Activated naive CD4-positive, alpha-beta T cell treated with anti-CD3 and anti-CD28 coated beads, Interleukin-2, amount 50 U/mL, for 24 hours (primary cell): ENCODE results near the gene CFAP65.

Experiments used
- H3K27ac Mint-ChIP-seq: one replicate; pipeline ENCODE4 v1.8.0; 2021; ENCODE audit warnings: mild to moderate bottlenecking, mixed read lengths
- H3K27me3 Mint-ChIP-seq: one replicate; pipeline ENCODE4 v1.8.0; 2021; ENCODE audit warnings: mixed read lengths
- H3K36me3 Mint-ChIP-seq: one replicate; pipeline ENCODE4 v1.8.0; 2021; ENCODE audit warnings: mixed read lengths
- H3K4me1 Mint-ChIP-seq: one replicate; pipeline ENCODE4 v1.8.0; 2021; ENCODE audit warnings: mixed read lengths
- H3K4me3 Mint-ChIP-seq: one replicate; pipeline ENCODE4 v1.8.0; 2021; ENCODE audit warnings: mild to moderate bottlenecking, mixed read lengths
- H3K9me3 Mint-ChIP-seq: one replicate; pipeline ENCODE4 v1.8.0; 2021; ENCODE audit warnings: mixed read lengths

Gene CFAP65, protein sequence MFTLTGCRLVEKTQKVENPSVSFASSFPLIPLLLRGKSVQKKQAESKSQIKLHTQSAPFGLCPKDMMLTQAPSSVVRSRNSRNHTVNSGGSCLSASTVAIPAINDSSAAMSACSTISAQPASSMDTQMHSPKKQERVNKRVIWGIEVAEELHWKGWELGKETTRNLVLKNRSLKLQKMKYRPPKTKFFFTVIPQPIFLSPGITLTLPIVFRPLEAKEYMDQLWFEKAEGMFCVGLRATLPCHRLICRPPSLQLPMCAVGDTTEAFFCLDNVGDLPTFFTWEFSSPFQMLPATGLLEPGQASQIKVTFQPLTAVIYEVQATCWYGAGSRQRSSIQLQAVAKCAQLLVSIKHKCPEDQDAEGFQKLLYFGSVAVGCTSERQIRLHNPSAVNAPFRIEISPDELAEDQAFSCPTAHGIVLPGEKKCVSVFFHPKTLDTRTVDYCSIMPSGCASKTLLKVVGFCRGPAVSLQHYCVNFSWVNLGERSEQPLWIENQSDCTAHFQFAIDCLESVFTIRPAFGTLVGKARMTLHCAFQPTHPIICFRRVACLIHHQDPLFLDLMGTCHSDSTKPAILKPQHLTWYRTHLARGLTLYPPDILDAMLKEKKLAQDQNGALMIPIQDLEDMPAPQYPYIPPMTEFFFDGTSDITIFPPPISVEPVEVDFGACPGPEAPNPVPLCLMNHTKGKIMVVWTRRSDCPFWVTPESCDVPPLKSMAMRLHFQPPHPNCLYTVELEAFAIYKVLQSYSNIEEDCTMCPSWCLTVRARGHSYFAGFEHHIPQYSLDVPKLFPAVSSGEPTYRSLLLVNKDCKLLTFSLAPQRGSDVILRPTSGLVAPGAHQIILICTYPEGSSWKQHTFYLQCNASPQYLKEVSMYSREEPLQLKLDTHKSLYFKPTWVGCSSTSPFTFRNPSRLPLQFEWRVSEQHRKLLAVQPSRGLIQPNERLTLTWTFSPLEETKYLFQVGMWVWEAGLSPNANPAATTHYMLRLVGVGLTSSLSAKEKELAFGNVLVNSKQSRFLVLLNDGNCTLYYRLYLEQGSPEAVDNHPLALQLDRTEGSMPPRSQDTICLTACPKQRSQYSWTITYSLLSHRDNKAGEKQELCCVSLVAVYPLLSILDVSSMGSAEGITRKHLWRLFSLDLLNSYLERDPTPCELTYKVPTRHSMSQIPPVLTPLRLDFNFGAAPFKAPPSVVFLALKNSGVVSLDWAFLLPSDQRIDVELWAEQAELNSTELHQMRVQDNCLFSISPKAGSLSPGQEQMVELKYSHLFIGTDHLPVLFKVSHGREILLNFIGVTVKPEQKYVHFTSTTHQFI (N-terminal part only)

DNA sequence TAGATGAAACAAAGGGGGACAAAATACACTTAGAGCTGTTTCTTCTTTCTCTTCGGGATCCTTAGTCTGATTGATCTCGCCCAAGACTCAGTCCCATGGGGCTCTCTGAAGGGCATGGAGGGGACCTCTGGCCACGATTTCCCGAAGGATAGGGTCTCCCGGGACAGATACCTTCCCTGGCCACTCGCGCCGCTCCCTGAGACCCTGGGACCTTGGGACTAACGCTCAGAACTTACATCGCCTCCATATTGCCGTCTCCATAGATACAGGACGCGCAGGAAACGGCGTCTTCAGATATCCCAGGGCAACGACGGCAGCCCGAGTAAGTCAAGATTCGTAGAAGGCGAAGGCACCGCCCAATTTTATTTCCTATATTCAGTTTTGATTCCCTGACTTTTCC lies at the start of gene CFAP65:
Gene CFAP65 (minus strand): TSS at position 265 of the 400 bp plus-strand sequence. CDS start 2,468 bp downstream, outside the sequence.
- Mint-ChIP-seq H3K4me1 (peaks cover 12% of the 10 kb centered on the region), H3K36me3 (no peaks in the 10 kb centered on the region), H3K27ac (peak within 1 kb of the TSS; percentile 59), H3K9me3 (no peaks in the 10 kb centered on the region), H3K4me3 (peak within 1 kb of the TSS; percentile 77), H3K27me3 (peaks cover 45% of the 10 kb centered on the region)

DNA sequence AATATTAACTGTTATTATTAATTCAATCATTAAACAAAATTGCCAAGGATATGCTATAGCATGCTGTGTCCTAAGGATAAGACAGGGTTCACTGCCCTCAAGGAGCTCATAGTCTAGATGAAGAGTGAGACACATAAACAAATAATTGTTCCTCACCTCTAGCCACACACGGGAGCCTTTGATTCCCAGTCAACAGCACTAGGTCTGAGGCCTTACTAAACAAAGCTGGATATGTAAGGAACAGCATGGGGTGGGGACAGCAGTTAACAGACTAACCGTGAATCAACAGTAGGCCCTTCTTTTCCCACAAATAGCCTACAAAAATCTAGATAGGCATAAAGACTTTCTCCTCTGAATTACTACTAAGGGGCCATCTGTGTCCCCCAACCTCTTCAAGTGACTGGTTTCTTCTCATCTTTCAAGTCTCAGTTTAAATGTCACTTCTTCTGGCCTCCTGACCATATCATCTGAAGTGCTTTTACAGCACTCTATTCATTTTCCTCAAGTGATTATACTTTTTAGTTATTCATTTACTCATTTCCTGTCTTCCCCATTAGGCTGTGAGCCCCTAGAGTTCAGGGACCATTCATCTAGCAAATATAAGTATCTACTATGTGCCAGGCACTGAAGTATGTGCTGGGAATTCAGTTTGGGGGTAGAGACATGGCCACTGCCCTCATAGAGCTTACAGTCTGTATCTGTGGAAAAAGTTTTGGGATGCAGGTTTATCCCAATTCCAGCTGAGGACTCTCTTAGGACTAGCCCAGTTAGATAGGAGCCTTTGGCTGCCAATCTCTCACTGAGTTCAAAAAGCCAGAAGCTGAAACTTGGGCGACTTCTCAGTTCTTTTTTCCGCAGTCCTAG lies 49.4 kb upstream of the CFAP65 start:
- H3K27ac Mint-ChIP-seq = no peak overlapping the region
- peaks cover 8% of the 10 kb centered on the region for H3K36me3 Mint-ChIP-seq
- H3K4me3 Mint-ChIP-seq = no peak overlapping the region
- no peaks in the 10 kb centered on the region for H3K9me3 Mint-ChIP-seq
- H3K27me3 Mint-ChIP-seq = no peaks in the 10 kb centered on the region
- peaks cover 11% of the 10 kb centered on the region for H3K4me1 Mint-ChIP-seq

DNA sequence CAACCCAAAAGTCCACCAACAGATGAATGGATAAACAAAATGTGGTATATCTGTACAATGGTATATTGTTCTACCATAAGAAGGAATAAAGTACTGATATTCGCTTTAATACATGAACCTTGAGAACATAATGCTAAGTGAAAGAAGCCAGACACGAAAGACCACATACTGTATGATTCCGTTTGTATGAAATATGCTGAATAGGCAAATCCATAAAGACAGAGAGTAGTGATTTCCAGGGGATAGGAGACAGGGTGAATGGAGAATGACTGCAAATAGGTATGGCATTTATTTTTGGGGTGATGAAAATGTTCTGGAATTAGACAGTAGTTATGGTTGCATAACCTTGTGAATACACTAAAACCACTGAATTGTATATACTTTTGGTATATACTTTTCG lies 48.0 kb upstream of the CFAP65 start:
- Mint-ChIP-seq H3K4me1 (peaks cover 21% of the 10 kb centered on the region), H3K36me3 (peaks cover 10% of the 10 kb centered on the region), H3K27me3 (no peaks in the 10 kb centered on the region), H3K4me3 (no peak overlapping the region), H3K27ac (no peak overlapping the region), H3K9me3 (no peaks in the 10 kb centered on the region)

DNA sequence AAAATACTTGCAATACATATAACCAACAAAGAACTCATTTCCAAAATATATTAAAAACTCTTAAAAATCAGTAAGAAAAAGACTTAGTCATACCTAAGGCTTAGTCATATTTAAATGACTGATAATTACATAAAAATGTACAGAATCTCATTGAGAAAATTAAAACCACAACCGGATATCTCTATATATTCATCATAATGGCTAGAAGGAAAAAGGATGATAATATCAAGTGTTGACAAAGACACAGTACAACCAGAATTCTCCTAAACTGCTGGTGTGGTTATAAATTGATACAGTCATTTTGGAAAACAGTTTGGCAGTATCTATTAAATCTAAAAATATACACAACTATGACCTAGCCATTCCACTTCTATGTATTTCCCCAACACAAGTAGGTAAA lies 46.5 kb upstream of the CFAP65 start:
- Mint-ChIP-seq H3K4me1 (peaks cover 21% of the 10 kb centered on the region), H3K27ac (no peak overlapping the region), H3K27me3 (no peaks in the 10 kb centered on the region), H3K36me3 (peaks cover 6% of the 10 kb centered on the region), H3K9me3 (no peaks in the 10 kb centered on the region), H3K4me3 (no peak overlapping the region)

DNA sequence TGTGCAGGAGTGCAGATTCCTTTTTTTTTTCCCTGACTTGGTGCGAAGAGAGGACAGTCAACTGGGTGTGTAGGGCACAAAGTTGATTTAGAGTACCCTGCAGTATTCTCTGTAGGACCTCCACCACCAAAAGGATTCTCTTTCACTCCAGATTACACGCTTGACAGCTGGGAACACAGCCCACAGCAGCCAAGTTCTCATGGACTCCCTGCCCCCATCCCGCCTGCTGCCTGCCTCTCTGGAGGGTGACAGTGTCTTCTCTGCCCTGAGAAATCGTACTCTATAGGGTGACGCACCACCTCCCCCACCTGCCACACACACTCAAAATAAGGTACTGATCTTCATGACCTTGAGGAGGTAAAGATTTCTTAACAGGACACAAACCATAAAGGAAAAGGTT lies 46.0 kb upstream of the CFAP65 start:
- Mint-ChIP-seq H3K4me1 (peaks cover 21% of the 10 kb centered on the region), H3K9me3 (no peaks in the 10 kb centered on the region), H3K4me3 (no peak overlapping the region), H3K36me3 (peaks cover 5% of the 10 kb centered on the region), H3K27me3 (no peaks in the 10 kb centered on the region), H3K27ac (no peak overlapping the region)

DNA sequence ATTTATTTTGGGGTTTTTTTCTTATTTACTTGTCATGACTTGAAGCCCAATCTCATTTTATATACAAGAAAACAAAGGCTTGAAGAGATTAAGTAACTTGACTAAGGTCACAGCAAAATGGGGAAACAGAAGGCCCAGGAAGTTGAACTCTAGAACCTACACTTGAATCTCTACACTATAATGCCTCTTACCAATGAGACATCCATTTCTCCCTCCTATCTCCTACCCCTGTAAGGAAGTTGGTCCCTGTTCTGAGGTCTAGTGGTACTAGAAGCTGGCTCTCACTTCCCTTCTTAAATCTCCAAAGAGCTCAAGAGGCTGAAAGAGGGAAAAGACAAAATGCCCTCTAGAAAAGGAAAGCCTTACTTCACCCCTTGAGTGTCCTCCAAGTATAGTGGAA lies 44.9 kb upstream of the CFAP65 start:
- Mint-ChIP-seq H3K27me3 (no peaks in the 10 kb centered on the region), H3K4me3 (no peak overlapping the region), H3K4me1 (peaks cover 21% of the 10 kb centered on the region), H3K27ac (no peak overlapping the region), H3K9me3 (no peaks in the 10 kb centered on the region), H3K36me3 (peaks cover 5% of the 10 kb centered on the region)

DNA sequence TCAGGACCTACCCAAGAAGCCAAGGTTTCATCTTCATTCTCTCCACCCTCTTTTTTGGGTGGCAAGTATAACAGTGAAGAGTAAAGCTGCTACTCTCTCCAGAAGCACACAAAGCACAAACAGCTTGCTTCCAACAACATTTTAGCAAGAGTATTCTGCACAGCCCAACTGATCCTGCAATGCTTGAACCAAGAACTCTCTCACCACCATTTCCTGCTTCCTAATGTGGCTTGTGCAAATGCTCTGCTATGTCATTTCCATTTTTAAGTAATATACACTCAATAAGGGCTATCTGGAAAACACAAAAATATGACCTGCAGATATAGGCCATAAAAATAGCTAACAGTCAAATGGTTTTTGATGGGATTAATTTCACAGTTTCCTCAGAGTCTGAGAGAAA lies 43.5 kb upstream of the CFAP65 start:
- Mint-ChIP-seq H3K4me3 (no peak overlapping the region), H3K36me3 (peaks cover 5% of the 10 kb centered on the region), H3K4me1 (peaks cover 21% of the 10 kb centered on the region), H3K27ac (no peak overlapping the region), H3K27me3 (no peaks in the 10 kb centered on the region), H3K9me3 (no peaks in the 10 kb centered on the region)

DNA sequence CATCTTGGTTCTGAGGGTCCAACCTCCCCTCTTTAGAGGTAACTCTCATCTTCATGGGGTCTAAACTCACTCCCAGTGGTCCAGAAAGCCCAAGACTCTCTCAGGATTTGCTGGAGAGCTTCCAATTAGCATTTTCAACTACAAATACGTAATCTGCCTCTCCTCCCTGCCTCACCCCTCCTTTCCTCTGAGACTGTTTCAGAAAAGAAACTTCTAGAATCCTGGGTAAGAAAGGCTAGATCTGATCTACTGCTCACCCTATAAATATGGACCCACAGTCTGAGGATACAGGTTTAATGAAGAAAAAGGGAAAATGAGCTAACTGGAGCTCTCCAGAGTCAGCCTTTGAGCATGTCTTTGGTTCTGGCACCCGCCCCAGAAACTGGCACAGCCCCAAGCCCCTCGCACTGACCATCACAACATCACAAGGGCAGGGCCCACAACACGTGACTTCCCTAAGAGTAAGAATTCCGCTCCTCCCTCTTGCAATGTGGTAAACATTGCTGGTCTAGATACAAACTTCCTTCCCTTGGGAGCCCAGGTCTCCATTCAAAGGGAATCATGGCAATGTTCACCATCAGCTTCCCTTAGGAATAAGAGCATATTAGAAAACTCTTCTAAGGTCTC lies 41.1 kb upstream of the CFAP65 start:
- Mint-ChIP-seq H3K9me3 (no peaks in the 10 kb centered on the region), H3K4me1 (peaks cover 18% of the 10 kb centered on the region), H3K4me3 (no peak overlapping the region), H3K27me3 (no peaks in the 10 kb centered on the region), H3K27ac (no peak overlapping the region), H3K36me3 (peaks cover 6% of the 10 kb centered on the region)

DNA sequence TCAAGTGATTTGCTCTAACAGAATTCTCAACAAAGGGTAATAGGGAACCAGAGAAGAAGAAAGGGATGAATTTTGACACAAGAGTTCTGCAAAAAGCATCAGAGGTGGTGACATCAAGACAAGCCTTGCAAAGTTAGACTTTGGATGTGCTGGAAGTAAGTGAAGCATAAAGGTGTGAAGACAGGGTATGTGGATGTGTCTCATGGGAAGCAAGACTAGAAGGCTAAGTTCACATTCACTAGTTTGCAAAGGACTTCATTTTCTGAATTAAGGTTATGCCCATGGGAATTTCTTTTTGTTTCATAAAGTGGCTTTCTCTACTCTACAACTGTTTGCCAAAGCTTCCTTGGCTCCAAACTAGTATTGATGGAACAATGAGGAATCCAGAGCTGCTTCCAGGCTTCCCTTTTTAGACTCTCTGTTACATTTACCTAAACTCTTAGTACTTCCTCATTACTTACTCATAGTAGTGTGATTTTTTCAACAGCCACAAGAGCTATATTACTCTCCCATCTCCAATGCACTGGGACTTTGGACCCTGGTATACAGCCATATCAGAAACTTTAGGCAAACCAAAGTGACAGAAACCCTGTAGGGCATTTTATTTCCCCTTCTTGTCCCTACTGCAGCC lies 40.5 kb upstream of the CFAP65 start:
- Mint-ChIP-seq H3K27ac (no peak overlapping the region), H3K27me3 (no peaks in the 10 kb centered on the region), H3K4me1 (peaks cover 16% of the 10 kb centered on the region), H3K4me3 (no peak overlapping the region), H3K9me3 (no peaks in the 10 kb centered on the region), H3K36me3 (peaks cover 8% of the 10 kb centered on the region)

DNA sequence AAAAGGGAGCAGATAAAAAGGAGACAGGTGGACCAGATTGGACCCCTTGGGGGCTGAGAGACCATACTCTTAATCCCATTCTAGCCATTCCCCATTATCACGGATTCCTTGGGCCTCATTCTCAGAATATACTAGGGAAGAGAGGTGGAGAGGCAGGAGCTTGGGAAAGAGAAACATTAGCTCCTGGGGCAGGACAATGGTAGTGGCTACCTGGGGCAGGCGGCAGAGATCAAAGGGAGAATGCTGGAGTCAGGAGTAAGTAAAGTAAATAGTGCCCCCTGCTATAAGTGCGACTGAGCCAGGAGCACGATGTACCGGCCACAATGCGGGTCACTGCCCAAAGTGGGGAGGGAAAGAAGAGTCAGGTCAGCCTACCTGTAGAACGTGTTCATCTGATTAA lies 39.8 kb upstream of the CFAP65 start:
- H3K36me3 Mint-ChIP-seq = peaks cover 8% of the 10 kb centered on the region
- H3K4me3 Mint-ChIP-seq = no peak overlapping the region
- no peak overlapping the region for H3K27ac Mint-ChIP-seq
- no peaks in the 10 kb centered on the region for H3K9me3 Mint-ChIP-seq
- peaks cover 11% of the 10 kb centered on the region for H3K4me1 Mint-ChIP-seq
- no peaks in the 10 kb centered on the region for H3K27me3 Mint-ChIP-seq

DNA sequence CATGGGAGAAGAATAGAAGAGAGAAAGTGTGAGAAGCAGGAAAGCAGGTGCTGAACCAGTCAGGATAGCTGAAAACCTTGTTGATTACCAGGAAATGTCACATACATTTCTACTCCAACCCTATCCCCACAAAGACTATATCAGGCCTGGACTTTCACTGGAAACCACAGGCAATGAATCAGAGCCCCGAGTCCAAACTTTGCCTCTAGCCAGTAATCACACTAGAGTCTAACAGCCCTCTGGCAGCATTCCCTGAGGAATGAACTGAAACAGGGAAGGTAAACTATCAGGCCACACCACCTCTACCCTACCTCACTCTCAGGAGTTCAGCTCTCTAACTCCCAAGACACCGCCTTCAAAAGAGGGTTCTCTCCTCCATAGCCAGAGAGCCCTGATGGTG lies 38.1 kb upstream of the CFAP65 start:
- H3K9me3 Mint-ChIP-seq = no peaks in the 10 kb centered on the region
- H3K4me3 Mint-ChIP-seq = no peak overlapping the region
- H3K36me3 Mint-ChIP-seq = peaks cover 3% of the 10 kb centered on the region
- H3K4me1 Mint-ChIP-seq = no peaks in the 10 kb centered on the region
- no peaks in the 10 kb centered on the region for H3K27me3 Mint-ChIP-seq
- H3K27ac Mint-ChIP-seq = peak overlapping the region; percentile 26

DNA sequence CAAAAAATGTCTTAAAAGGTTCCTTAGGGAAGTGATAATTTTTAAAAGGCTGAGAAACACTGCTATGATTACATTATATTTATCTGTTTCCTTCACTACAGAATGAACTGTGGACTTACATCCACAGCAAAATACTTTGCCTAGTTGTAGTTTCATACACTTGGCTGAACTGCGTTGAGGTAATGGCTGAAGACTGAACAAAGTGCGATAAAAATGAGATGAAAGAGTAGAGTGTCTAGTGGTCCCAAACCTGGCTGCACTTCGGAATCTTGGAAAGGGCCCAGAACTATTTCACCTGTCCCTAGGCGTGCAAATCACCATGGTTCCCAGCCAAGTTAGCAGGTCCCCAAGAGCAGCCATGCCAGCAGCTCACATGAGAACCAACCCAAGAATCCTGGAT lies 37.6 kb upstream of the CFAP65 start:
- Mint-ChIP-seq H3K27me3 (no peaks in the 10 kb centered on the region), H3K4me3 (no peak overlapping the region), H3K36me3 (peaks cover 5% of the 10 kb centered on the region), H3K4me1 (no peaks in the 10 kb centered on the region), H3K9me3 (no peaks in the 10 kb centered on the region), H3K27ac (peak overlapping the region; percentile 26)

DNA sequence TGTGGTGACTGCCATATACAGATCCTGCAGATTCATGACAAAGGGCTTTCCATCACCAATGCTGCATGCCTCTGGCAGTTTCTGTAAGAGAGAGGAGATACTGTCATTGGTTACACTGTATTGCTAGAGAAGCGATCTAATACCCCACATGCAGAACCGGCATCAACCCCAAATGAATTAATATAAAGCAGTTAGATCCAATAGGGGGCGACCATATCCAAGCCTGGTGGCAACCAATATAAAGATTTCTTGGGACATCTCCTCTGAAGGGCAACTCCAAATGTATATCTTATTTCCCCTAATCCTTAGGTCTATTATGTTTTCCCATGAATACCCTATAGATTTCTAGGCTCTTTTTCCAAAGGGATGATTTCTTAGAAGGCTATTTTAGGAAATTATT lies 36.8 kb upstream of the CFAP65 start:
- no peaks in the 10 kb centered on the region for H3K9me3 Mint-ChIP-seq
- H3K4me1 Mint-ChIP-seq = no peaks in the 10 kb centered on the region
- peaks cover 6% of the 10 kb centered on the region for H3K36me3 Mint-ChIP-seq
- no peak overlapping the region for H3K4me3 Mint-ChIP-seq
- no peaks in the 10 kb centered on the region for H3K27me3 Mint-ChIP-seq
- H3K27ac Mint-ChIP-seq = no peak overlapping the region

DNA sequence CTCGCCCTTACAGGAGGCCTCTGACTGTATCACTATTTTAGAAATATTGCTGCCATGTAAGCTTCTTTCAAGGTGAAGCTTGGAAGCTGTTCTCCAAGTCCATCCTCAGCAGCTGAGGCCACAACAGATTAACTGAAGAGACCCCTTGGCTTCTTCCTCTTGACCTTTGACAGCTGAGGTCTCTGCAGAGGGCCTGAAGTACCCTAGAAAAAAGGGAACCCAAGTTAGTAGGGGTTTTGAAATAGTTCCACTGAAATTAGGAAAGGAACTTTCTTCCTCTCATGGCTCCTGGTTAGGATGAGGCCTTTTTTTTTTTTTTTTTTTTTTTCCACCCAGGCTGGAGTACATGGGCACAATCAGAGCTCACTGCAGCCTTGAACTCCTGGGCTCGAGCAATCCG lies 34.9 kb upstream of the CFAP65 start:
- peaks cover 12% of the 10 kb centered on the region for H3K36me3 Mint-ChIP-seq
- H3K4me3 Mint-ChIP-seq = no peak overlapping the region
- no peaks in the 10 kb centered on the region for H3K27me3 Mint-ChIP-seq
- no peaks in the 10 kb centered on the region for H3K4me1 Mint-ChIP-seq
- H3K9me3 Mint-ChIP-seq = no peaks in the 10 kb centered on the region
- no peak overlapping the region for H3K27ac Mint-ChIP-seq
